Mesodermal cell (in vitro differentiated cells): ENCODE data around the gene LRRC58.
A peak's percentile ranks its signal among the peaks of the same experiment; 100 is the strongest.

Experiments used
- H3K27ac ChIP-seq: 2 replicates; pipeline ENCODE4 v1.7.0; 2013; ENCODE audit warnings: mild to moderate bottlenecking, low read depth, low read length, moderate library complexity; ENCODE audit not compliant: severe bottlenecking
- H3K36me3 ChIP-seq: 2 replicates; pipeline ENCODE4 v1.7.1; 2013; ENCODE audit warnings: mild to moderate bottlenecking, low read length, moderate library complexity; ENCODE audit not compliant: control insufficient read depth, insufficient read depth
- H3K4me1 ChIP-seq: one replicate; pipeline ENCODE4 v1.7.1; 2013; ENCODE audit warnings: mild to moderate bottlenecking, low read length; ENCODE audit not compliant: insufficient read depth, control insufficient read depth, poor library complexity, severe bottlenecking
- H3K4me3 ChIP-seq: 2 replicates; pipeline ENCODE4 v1.7.0; 2013; ENCODE audit warnings: low read length, control low read depth, mild to moderate bottlenecking; ENCODE audit not compliant: insufficient read depth, poor library complexity, severe bottlenecking; ENCODE audit errors: extremely low read depth
- H3K9me3 ChIP-seq: 2 replicates; pipeline ENCODE4 v1.7.1; 2013; ENCODE audit warnings: mild to moderate bottlenecking, low read length, moderate library complexity; ENCODE audit not compliant: control insufficient read depth
- WGBS, 2 experiments: methylation state at CpG; one replicate each; pipeline ENCODE4 v1.1.5; 2013; ENCODE audit warnings: missing lambda C conversion rate in 2 of 2; ENCODE audit not compliant: insufficient coverage in 2 of 2; 5-methylcytosine and 5-hydroxymethylcytosine counted together

LRRC58 gene

DNA sequence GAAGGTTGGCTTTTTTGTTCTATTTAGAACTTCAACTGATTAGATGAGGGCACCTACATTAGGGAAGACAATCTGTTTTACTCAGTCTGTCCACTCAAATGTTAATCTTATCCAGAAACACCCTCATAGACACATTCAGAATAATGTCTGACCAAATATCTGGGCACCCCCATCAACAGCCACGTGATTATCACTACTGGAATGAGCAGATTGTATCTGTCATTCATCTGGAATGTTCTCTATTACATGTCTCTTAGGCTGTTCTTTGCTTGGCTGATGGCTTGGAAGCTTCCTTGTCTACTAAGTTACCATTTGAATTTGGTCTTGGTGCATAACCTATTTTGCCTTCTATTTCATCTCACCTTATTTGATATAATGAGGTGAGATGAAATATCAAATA, 15.7 kb upstream of the LRRC58 start:
- H3K9me3 ChIP-seq: no peaks in the 10 kb centered on the region
- no peak overlapping the region for H3K27ac ChIP-seq
- no peaks in the 10 kb centered on the region for H3K4me1 ChIP-seq
- H3K36me3 ChIP-seq: no peaks in the 10 kb centered on the region
- H3K4me3 ChIP-seq: no peak overlapping the region
- WGBS, 2 experiments: 20% methylated on average over 1 of the region's 1 CpG; no CpG with 5 or more reads in 1 of the 2 experiments

DNA sequence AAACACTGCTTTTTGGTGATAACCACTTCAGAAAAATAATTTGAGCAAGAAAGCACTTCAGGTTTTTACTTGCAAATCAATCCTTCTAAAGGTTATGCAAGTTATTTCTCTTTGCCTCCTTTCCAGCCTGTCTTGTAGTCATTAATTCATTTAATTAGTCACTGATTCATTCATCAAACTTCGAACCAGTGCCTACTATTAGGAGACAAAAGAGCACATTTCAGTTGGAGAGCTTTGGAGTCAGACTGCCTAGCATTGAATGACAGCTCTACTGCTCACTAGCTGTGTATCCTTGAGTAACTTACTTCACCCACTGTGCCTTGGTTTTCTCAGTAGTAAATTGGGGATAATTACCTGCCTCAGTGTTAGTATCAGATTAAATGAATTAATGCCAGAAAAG, 14.9 kb upstream of the LRRC58 start:
- Histone ChIP-seq H3K27ac (no peak overlapping the region), H3K4me1 (no peaks in the 10 kb centered on the region)
- WGBS, 2 experiments: 100% methylated on average over 1 of the region's 1 CpG; no CpG with 5 or more reads in 1 of the 2 experiments

GRCh38 chr3:120357807-120358206, 8.7 kb upstream of the LRRC58 start:
- Histone ChIP-seq H3K4me1 (no peaks in the 10 kb centered on the region), H3K4me3 (no peak overlapping the region), H3K36me3 (no peaks in the 10 kb centered on the region), H3K9me3 (no peaks in the 10 kb centered on the region), H3K27ac (no peak overlapping the region)

More for the DNA sequence above, 14.9 kb upstream of the LRRC58 start:
- H3K9me3 ChIP-seq: no peaks in the 10 kb centered on the region
- no peaks in the 10 kb centered on the region for H3K36me3 ChIP-seq
- no peak overlapping the region for H3K4me3 ChIP-seq

DNA sequence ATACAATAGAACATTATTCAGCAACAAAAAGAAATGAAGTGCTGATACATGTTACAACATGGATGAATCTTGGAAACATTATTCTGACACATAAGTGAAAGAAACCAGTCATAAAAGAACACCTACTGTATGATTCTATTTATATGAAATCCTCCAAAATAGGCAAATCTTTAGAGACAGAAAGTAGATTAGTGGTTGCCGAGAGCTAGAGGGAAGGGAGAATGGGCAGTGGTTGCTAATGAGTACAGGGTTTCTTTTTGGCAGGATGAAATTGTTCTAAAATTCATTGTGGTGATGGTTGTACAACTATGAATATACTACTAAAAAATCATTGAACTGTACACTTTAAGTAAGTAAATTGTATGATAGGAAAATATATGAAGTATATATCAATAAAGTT, 6.3 kb upstream of the LRRC58 start:
- Histone ChIP-seq H3K36me3 (no peaks in the 10 kb centered on the region), H3K4me1 (no peaks in the 10 kb centered on the region), H3K4me3 (no peak overlapping the region), H3K27ac (no peak overlapping the region), H3K9me3 (no peaks in the 10 kb centered on the region)
- 83% methylated on average over 1 of the region's 1 CpG; no CpG with 5 or more reads in 1 of the 2 experiments for WGBS, 2 experiments

- no peak overlapping the region for H3K27ac ChIP-seq
- no peaks in the 10 kb centered on the region for H3K9me3 ChIP-seq
- H3K36me3 ChIP-seq: no peaks in the 10 kb centered on the region
- no peak overlapping the region for H3K4me3 ChIP-seq
- no peaks in the 10 kb centered on the region for H3K4me1 ChIP-seq
These were observed 4.3 kb upstream of the LRRC58 start for GRCh38 chr3:120353463-120353862.

DNA sequence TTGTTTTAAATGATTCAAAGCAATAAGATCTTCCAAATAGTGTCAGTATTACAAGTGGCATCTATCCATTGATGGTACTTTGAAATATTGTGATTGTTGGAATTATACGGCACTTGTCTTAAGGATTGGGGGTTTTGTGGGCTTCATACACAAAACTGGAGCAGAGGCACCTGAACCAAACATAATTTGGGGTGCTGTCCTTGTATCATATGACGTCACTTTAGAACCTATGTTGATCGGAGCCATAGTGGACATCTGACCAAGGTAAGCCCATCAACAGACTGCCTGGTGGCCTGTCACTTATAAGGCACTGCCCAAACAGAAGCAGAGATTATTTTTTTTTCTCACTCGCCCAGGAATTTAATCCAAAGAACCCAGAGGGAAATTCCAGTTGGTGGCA, 2.9 kb upstream of the LRRC58 start:
- H3K9me3 ChIP-seq: no peaks in the 10 kb centered on the region
- H3K4me1 ChIP-seq: no peaks in the 10 kb centered on the region
- H3K36me3 ChIP-seq: no peaks in the 10 kb centered on the region
- no peak overlapping the region for H3K4me3 ChIP-seq
- 84 to 100% methylated on average over 3 of the region's 4 CpGs for WGBS, 2 experiments
- H3K27ac ChIP-seq: no peak overlapping the region

DNA sequence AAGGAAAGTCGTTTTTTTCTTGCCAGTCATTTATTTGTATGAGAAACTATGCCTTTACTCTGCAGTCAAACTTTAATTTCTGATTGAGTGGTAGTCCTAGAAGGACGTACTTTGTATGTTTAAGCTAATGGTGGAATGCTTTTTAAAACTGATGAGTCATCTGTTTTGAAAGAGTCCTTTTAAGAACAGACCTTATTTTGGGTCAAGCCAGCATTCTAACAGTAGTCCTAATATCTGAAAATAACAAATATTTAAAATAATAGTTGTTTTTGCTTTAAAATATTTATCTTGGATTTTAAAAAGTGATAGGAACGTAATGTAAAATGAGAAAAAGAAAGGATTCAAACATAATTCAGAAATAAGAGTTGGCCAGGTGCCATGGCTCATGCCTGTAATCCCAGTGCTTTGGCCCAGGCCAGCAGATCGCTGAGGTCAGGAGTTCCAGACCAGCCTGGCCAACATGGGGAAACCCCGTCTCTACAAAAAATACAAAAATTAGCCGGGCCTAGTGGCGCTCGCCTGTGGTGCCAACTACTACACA, 1.3 kb upstream of the LRRC58 start:
- no peak overlapping the region for H3K27ac ChIP-seq
- no peaks in the 10 kb centered on the region for H3K36me3 ChIP-seq
- no peaks in the 10 kb centered on the region for H3K4me1 ChIP-seq
- peak overlapping the region; percentile 75 for H3K4me3 ChIP-seq
- no peaks in the 10 kb centered on the region for H3K9me3 ChIP-seq
- 83 to 94% methylated on average over 1 to 2 of the region's 8 CpGs for WGBS, 2 experiments

DNA sequence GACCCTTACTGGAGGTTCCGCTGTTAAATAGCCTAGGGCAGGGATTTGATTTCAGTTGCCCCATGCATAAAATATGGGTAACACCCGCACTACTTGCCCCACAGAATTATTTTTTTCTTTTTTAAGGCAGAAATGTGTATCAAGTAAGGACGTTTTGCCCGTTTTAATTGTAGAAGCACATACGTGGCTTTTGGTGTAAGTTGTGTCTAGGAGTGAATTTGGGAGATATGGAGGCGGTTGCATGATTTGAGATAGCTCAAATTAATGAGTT, 636 bp upstream of the LRRC58 start:
- Histone ChIP-seq H3K4me3 (peak overlapping the region; percentile 75), H3K27ac (peak overlapping the region; percentile 71), H3K4me1 (no peaks in the 10 kb centered on the region), H3K36me3 (no peaks in the 10 kb centered on the region), H3K9me3 (no peaks in the 10 kb centered on the region)
- WGBS, 2 experiments: 40 to 41% methylated on average over 3 to 5 of the region's 6 CpGs

GRCh38 chr3:120348065-120348990, 826 bp downstream of the LRRC58 start:
- Histone ChIP-seq H3K27ac (peak overlapping the region; percentile 71), H3K9me3 (no peaks in the 10 kb centered on the region), H3K4me3 (peak overlapping the region; percentile 75), H3K4me1 (no peaks in the 10 kb centered on the region), H3K36me3 (no peaks in the 10 kb centered on the region)
- WGBS, 2 experiments: 6 to 8% methylated on average over 27 to 32 of the region's 41 CpGs

- H3K9me3 ChIP-seq: peaks cover 3% of the 10 kb centered on the region
- no peaks in the 10 kb centered on the region for H3K4me1 ChIP-seq
- H3K36me3 ChIP-seq: peaks cover 4% of the 10 kb centered on the region
- H3K27ac ChIP-seq: no peak overlapping the region
- WGBS, 2 experiments: 100% methylated on average over 1 of the region's 1 CpG; no CpG with 5 or more reads in 1 of the 2 experiments
- no peak overlapping the region for H3K4me3 ChIP-seq
These were observed 4.8 kb downstream of the LRRC58 start for GRCh38 chr3:120344349-120344748.

GRCh38 chr3:120341658-120342346, 7.4 kb downstream of the LRRC58 start:
- no peak overlapping the region for H3K4me3 ChIP-seq
- WGBS, 2 experiments: 73 to 86% methylated on average over 4 to 5 of the region's 8 CpGs
- H3K9me3 ChIP-seq: peaks cover 3% of the 10 kb centered on the region
- no peaks in the 10 kb centered on the region for H3K4me1 ChIP-seq
- H3K27ac ChIP-seq: no peak overlapping the region
- H3K36me3 ChIP-seq: peaks cover 4% of the 10 kb centered on the region
